Fibroblast of pulmonary artery (primary cell): ENCODE results near the gene AP3B2.

Experiments used
- DNase-seq: peaks from one replicate; pipeline ENCODE4 v3.0.0-alpha.2; 2010; ENCODE audit warnings: low read depth
- H3K4me3 ChIP-seq: replicated peaks from 2 replicates; pipeline ENCODE4 v1.5.1; 2011; ENCODE audit warnings: low read depth, mild to moderate bottlenecking, control low read depth, low read length, moderate library complexity
- TF ChIP-seq, protein P1 (sequence below): IDR thresholded peaks from 2 replicates; pipeline ENCODE4 v1.5.1; 2011; ENCODE audit warnings: mild to moderate bottlenecking, control low read depth, low read length, inconsistent platforms; ENCODE audit errors: missing control alignments

AP3B2 gene

DNA sequence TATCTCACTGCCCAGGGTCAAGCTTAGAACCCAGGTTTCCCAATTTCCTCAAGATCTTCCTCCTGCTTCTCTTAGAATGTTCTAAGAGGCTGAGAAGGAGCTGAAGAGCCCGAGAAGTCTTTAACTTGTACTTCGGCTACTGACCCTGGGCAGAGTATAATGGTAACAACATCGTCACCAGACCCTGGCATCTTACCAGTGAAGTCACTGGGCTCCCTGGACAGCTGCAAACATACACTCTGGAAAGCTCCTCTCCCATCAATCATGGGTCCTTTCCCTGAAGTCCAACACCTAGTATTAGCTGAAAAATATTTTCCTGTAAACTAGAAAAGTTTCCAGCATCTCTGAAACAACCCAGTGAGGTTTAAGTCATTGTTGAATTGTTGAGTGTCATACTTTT lies 85.2 kb downstream of the AP3B2 start:
- DNase-seq: no peak
- TF ChIP-seq, protein P1, sequence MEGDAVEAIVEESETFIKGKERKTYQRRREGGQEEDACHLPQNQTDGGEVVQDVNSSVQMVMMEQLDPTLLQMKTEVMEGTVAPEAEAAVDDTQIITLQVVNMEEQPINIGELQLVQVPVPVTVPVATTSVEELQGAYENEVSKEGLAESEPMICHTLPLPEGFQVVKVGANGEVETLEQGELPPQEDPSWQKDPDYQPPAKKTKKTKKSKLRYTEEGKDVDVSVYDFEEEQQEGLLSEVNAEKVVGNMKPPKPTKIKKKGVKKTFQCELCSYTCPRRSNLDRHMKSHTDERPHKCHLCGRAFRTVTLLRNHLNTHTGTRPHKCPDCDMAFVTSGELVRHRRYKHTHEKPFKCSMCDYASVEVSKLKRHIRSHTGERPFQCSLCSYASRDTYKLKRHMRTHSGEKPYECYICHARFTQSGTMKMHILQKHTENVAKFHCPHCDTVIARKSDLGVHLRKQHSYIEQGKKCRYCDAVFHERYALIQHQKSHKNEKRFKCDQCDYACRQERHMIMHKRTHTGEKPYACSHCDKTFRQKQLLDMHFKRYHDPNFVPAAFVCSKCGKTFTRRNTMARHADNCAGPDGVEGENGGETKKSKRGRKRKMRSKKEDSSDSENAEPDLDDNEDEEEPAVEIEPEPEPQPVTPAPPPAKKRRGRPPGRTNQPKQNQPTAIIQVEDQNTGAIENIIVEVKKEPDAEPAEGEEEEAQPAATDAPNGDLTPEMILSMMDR: no peak
- H3K4me3 ChIP-seq: no peak overlapping the region

DNA sequence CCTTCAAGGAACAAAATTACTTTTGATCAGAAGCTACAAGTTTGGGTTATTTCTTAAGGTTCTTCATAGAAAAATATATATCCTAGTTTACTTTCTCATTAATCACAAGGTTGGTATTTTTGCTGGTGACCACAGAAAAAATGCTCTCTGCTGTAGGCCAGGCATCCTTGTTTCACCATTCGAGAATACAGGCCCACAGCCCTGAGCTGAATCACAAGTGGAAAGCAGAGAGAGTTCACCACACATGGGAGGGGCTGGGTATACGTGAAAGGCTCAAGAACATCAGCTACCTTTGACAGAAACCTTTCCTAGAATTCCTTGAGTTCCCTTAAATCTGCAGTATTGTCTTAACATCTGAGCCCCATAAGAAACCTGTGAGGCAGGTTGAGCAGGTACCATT lies 85.7 kb downstream of the AP3B2 start:
- no peak overlapping the region for H3K4me3 ChIP-seq
- TF ChIP-seq, protein P1: no peak
- no peak for DNase-seq

DNA sequence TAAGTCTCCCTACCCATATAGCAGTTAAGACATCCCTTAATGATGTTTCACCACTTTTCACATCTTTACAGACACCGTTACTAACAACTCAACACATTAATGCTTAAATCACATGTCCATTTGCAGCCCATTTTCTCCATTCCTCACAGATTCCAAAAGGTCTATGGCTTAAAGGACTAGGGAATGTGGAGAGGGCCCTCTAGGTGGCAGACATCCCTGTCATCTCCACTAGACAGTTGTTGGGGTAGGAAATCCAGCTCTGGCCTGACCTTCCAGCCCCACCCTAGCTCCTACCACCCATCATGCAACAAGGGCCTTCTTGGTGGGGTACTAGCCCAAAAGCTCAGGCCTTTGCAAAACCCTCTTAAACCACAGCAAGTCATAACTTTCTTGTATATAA lies 87.7 kb downstream of the AP3B2 start:
- TF ChIP-seq, protein P1: peak; percentile 10
- H3K4me3 ChIP-seq: no peak overlapping the region
- DNase-seq: no peak

DNA sequence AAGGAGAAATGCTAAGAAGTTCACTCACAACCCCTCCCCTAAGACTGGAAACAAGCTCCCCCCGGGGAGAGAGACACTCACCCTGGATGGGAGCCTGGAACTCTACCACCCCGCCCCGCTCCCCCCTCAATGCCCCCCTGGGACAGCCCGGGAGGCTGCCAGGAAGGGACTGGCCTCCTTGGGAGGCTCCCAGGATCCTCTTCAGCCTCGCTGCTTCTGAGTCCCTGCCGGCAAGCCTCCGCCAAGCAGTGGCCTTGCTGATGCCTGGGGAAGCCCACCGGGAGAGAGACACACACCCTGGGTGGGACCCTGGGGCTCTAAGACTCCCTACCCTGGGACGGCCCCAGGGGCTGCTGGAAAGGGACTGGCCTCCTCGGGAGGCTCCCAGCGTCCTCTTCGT lies 95.9 kb downstream of the AP3B2 start:
- no peak for DNase-seq
- H3K4me3 ChIP-seq: no peak overlapping the region
- TF ChIP-seq, protein P1: no peak

DNA sequence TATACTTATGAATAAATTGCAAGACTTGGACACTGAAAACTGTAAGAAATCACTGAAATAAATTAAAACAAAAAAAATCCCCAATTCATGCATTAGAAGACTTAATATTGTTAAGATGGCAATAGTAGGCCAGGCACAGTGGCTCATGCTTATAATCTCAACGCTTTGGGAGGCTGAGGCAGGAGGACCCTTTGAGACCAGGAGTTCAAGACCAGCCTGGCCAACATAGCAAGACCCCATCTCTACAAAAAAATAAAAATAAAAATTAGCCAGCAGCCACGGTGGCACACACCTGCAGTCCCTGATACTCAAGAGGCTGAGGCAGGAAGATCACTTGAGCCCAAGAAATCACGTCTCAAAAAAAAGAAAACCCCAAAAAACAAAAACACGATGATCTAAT lies 98.3 kb downstream of the AP3B2 start:
- DNase-seq: no peak
- TF ChIP-seq, protein P1: no peak
- H3K4me3 ChIP-seq: no peak overlapping the region
